Breast epithelium (tissue), 4 donors: ENCODE data around the gene CCDC9B. TPM values are rescaled to one million over a fixed set of nuclear protein-coding genes. Genes with fewer than 3 reads are reported as not detected.
A peak's percentile ranks its signal among the peaks of the same experiment; 100 is the strongest.

Experiments
- DNase-seq, 2 donors: peaks; one replicate each; pipeline ENCODE4 v3.0.0-alpha.2; 2019; ENCODE audit warnings: low spot score in 2 of 2
- H3K27ac ChIP-seq, 2 donors: fragments of 200-600 bp; sonication (generic) in 1 of 2; one replicate each; pipeline ENCODE4 v1.5.1; 2016 to 2019; ENCODE audit warnings: mild to moderate bottlenecking in 1 of 2
- H3K27me3 ChIP-seq, 2 donors: fragments of 200-600 bp; sonication (generic) in 1 of 2; one replicate each; pipeline versions ENCODE4 v1.5.1 to v1.6.0; 2017 to 2019; ENCODE audit warnings: control low read depth in 1 of 2, mild to moderate bottlenecking in 1 of 2
- H3K36me3 ChIP-seq: fragments of 200-600 bp; one replicate; pipeline ENCODE4 v1.5.1; 2019
- H3K4me1 ChIP-seq, 2 donors: fragments of 200-600 bp; sonication (generic); one replicate each; pipeline ENCODE4 v1.5.1; 2016 to 2019; ENCODE audit warnings: control low read depth in 1 of 2
- H3K4me3 ChIP-seq, 3 donors: fragments of 200-600 bp; sonication (generic); 1 replicate in 2 of 3; 2 replicates in 1 of 3; pipeline ENCODE4 v1.5.1; 2016 to 2019; ENCODE audit warnings: mild to moderate bottlenecking in 3 of 3, moderate library complexity in 2 of 3
- H3K9me3 ChIP-seq, 2 donors: fragments of 200-600 bp; sonication (generic) in 1 of 2; one replicate each; pipeline ENCODE4 v1.5.1; 2016 to 2019; ENCODE audit warnings: control low read depth in 1 of 2
- CTCF ChIP-seq, 3 donors: fragments of 450-650 bp; IDR thresholded peaks; one replicate each; pipeline ENCODE4 v1.5.1; 2016 to 2017; ENCODE audit warnings: antibody characterized with exemption in 3 of 3, mild to moderate bottlenecking in 3 of 3, moderate library complexity in 3 of 3
- POLR2A ChIP-seq: fragments of 450-650 bp; IDR thresholded peaks from one replicate; pipeline ENCODE4 v1.6.1; 2016; ENCODE audit warnings: antibody characterized with exemption, mild to moderate bottlenecking, moderate library complexity
- POLR2AphosphoS5 ChIP-seq, 3 donors: sonication (generic); formaldehyde crosslinking; IDR thresholded peaks; one replicate each; pipeline ENCODE4 v1.6.1; 2017; ENCODE audit warnings: antibody characterized with exemption in 3 of 3
- intact Hi-C: fragments of 100-400 bp; cut with DNase I; formaldehyde crosslinking; loops from one replicate; pipeline ENCODE4 v1.15.1; 2023; ENCODE audit warnings: low total_unique reads
- total RNA-seq, 3 donors: library from RNA; depleted of rRNA; stranded (reverse); fragments of >200 nt; gene quantifications; one replicate each; pipeline ENCODE4 v1.1.0, GENCODE V29; 2016

The CCDC9B gene
- total RNA-seq, 3 donors from 2014 or later: 4.0 to 14.1 (median 9.4) TPM

GRCh38 chr15:40339621-40339945 is 1.2 kb downstream of the CCDC9B start:
- intact Hi-C loops: no loop called here
- no peaks in the 10 kb centered on the region for H3K9me3 ChIP-seq
- TF ChIP-seq POLR2AphosphoS5 (IDR thresholded peaks at IDR 0.05) (no peak), POLR2A (no peak), CTCF (IDR thresholded peaks at IDR 0.05) (no peak)
- H3K4me1 ChIP-seq: peaks cover 38 to 54% of the 10 kb centered on the region in 2 donors
- no peaks in the 10 kb centered on the region for H3K27me3 ChIP-seq
- peak overlapping the region; percentile 96 to 97 for H3K27ac ChIP-seq
- H3K4me3 ChIP-seq: peak overlapping the region; percentile 36 to 67 (median 44)
- H3K36me3 ChIP-seq: no peaks in the 10 kb centered on the region
- DNase-seq: no peak

- peak in 1 of 2 donors; percentile 94 for DNase-seq
- Histone ChIP-seq H3K36me3 (no peaks in the 10 kb centered on the region), H3K9me3 (no peaks in the 10 kb centered on the region), H3K27ac (peak overlapping the region; percentile 96 to 97), H3K4me1 (peaks cover 42 to 58% of the 10 kb centered on the region in 2 donors), H3K27me3 (no peaks in the 10 kb centered on the region), H3K4me3 (peak overlapping the region in 2 of 3 donors; percentile 44 to 67)
- TF ChIP-seq POLR2A (no peak), POLR2AphosphoS5 (IDR thresholded peaks at IDR 0.05) (peak in 1 of 3 donors; percentile 59)
- intact Hi-C loops: no loop called here
Observed at GRCh38 chr15:40338921-40339620, 1.7 kb downstream of the CCDC9B start.

- Histone ChIP-seq H3K36me3 (no peaks in the 10 kb centered on the region), H3K4me1 (peaks cover 38 to 61% of the 10 kb centered on the region in 2 donors), H3K27me3 (no peaks in the 10 kb centered on the region), H3K4me3 (peak overlapping the region in 1 of 3 donors; percentile 26), H3K9me3 (no peaks in the 10 kb centered on the region), H3K27ac (peak overlapping the region; percentile 96 to 97)
- DNase-seq: no peak
- TF ChIP-seq CTCF (IDR thresholded peaks at IDR 0.05) (peak in 2 of 3 donors; percentile 17 to 52), POLR2AphosphoS5 (IDR thresholded peaks at IDR 0.05) (no peak)
- intact Hi-C loops: no loop called here
Observed at GRCh38 chr15:40338041-40338657, 2.6 kb downstream of the CCDC9B start.

GRCh38 chr15:40337597-40337996 is 3.1 kb downstream of the CCDC9B start:
- Histone ChIP-seq H3K9me3 (no peaks in the 10 kb centered on the region), H3K36me3 (no peaks in the 10 kb centered on the region), H3K4me3 (peak overlapping the region in 1 of 3 donors; percentile 26), H3K27ac (peak overlapping the region; percentile 96 to 97), H3K27me3 (no peaks in the 10 kb centered on the region), H3K4me1 (peaks cover 38 to 56% of the 10 kb centered on the region in 2 donors)
- TF ChIP-seq CTCF (IDR thresholded peaks at IDR 0.05): no peak
- no peak for TF ChIP-seq POLR2AphosphoS5 (IDR thresholded peaks at IDR 0.05)
- TF ChIP-seq POLR2A: no peak
- intact Hi-C loops: no loop called here
- DNase-seq: no peak

- intact Hi-C loops: no loop called here
- H3K27ac ChIP-seq: peak overlapping the region; percentile 96 to 97
- H3K4me1 ChIP-seq: peaks cover 38 to 55% of the 10 kb centered on the region in 2 donors
- TF ChIP-seq POLR2A: no peak
- no peak for TF ChIP-seq POLR2AphosphoS5 (IDR thresholded peaks at IDR 0.05)
- no peak for TF ChIP-seq CTCF (IDR thresholded peaks at IDR 0.05)
- H3K36me3 ChIP-seq: no peaks in the 10 kb centered on the region
- H3K27me3 ChIP-seq: no peaks in the 10 kb centered on the region
- no peaks in the 10 kb centered on the region for H3K9me3 ChIP-seq
- H3K4me3 ChIP-seq: no peak overlapping the region
- no peak for DNase-seq
Observed at GRCh38 chr15:40336744-40337122, 4.0 kb downstream of the CCDC9B start.
